ENCODE data around the gene ASB11. TPM values are rescaled to one million over a fixed set of nuclear protein-coding genes. Genes with fewer than 3 reads are reported as not detected.

ASB11 gene
- total and polyA plus RNA-seq, 2 donors from 2014 or later = 0.41 TPM; not detected in 1

DNA sequence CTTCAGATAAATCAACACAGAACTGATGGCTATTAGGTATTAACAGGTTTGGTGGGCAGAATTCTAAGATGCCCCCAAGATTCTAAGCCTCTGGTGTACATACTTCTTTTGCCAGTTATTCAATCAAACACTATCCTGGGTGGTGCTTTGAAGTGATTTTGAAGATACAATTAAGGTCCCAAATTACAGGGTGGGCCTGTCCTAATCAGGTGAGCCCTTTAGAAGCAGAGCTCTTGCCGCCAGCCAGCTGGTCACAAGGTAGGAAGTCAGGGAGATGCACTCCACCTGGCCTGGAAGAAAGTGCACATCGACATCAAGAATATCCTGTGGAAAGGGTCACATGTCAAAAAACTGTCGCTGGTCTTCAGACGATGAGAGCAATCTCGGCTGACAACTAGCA is 75.0 kb downstream of the ASB11 start:
- FAIRE-seq = no peak
- DNase-seq = no peak
- intact Hi-C loops (cut with DNase I) = no loop called here
- H3K9ac ChIP-seq (ENCODE audit: low read length in 3 of 3) = no peak overlapping the region
- no peaks in the 10 kb centered on the region for H3K36me3 ChIP-seq (ENCODE audit: control insufficient read depth in 2 of 3, insufficient read depth in 3 of 3, low read length in 3 of 3)
- TF ChIP-seq, protein P1, sequence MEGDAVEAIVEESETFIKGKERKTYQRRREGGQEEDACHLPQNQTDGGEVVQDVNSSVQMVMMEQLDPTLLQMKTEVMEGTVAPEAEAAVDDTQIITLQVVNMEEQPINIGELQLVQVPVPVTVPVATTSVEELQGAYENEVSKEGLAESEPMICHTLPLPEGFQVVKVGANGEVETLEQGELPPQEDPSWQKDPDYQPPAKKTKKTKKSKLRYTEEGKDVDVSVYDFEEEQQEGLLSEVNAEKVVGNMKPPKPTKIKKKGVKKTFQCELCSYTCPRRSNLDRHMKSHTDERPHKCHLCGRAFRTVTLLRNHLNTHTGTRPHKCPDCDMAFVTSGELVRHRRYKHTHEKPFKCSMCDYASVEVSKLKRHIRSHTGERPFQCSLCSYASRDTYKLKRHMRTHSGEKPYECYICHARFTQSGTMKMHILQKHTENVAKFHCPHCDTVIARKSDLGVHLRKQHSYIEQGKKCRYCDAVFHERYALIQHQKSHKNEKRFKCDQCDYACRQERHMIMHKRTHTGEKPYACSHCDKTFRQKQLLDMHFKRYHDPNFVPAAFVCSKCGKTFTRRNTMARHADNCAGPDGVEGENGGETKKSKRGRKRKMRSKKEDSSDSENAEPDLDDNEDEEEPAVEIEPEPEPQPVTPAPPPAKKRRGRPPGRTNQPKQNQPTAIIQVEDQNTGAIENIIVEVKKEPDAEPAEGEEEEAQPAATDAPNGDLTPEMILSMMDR (IDR thresholded peaks at IDR 0.05; ENCODE audit: borderline replicate concordance, extremely low read depth, insufficient read depth) = no peak
- no peak overlapping the region for H3K27ac ChIP-seq (ENCODE audit: low read depth in 2 of 2, low read length in 2 of 2)
- H3K27me3 ChIP-seq (ENCODE audit: control insufficient read depth, insufficient read depth, low read length) = no peaks in the 10 kb centered on the region
- no peaks in the 10 kb centered on the region for H3K9me3 ChIP-seq (ENCODE audit: control insufficient read depth in 2 of 3, insufficient read depth in 1 of 3, low read length in 3 of 3)
- no peak overlapping the region for H3K4me3 ChIP-seq (ENCODE audit: low read length in 3 of 3)
- no peaks in the 10 kb centered on the region for H3K4me1 ChIP-seq (ENCODE audit: control insufficient read depth in 2 of 3, insufficient read depth in 2 of 3, low read depth in 1 of 3, low read length in 3 of 3)

DNA sequence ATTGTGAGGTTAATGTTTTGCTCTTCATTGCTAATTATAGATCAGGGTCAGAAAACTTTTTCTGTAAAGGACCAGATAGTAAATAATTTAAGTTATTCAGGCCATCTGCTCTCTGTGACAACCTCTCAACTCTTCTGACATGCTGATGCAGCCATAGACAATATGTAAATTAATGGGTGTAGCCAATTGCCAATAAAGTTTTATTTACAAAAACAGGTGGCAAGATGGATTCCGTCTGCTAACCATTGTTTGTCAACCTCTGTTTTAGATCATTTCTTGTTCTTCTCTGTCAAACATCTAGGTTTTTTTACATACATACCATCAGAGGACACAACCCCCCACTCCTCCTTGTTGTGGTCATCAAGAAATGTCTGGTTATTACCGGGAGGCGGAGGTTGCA is 79.3 kb downstream of the ASB11 start:
- H3K36me3 ChIP-seq (ENCODE audit: control insufficient read depth in 2 of 3, insufficient read depth in 3 of 3, low read length in 3 of 3) = no peaks in the 10 kb centered on the region
- H3K27ac ChIP-seq (ENCODE audit: low read depth in 2 of 2, low read length in 2 of 2) = no peak overlapping the region
- TF ChIP-seq, protein P1 (IDR thresholded peaks at IDR 0.05; ENCODE audit: borderline replicate concordance, extremely low read depth, insufficient read depth) = no peak
- FAIRE-seq = no peak
- no peaks in the 10 kb centered on the region for H3K4me1 ChIP-seq (ENCODE audit: control insufficient read depth in 2 of 3, insufficient read depth in 2 of 3, low read depth in 1 of 3, low read length in 3 of 3)
- no peaks in the 10 kb centered on the region for H3K9me3 ChIP-seq (ENCODE audit: control insufficient read depth in 2 of 3, insufficient read depth in 1 of 3, low read length in 3 of 3)
- no peak overlapping the region for H3K4me3 ChIP-seq (ENCODE audit: low read length in 3 of 3)
- peaks cover 2% of the 10 kb centered on the region for H3K27me3 ChIP-seq (ENCODE audit: control insufficient read depth, insufficient read depth, low read length)
- intact Hi-C loops (cut with DNase I) = no loop called here
- H3K9ac ChIP-seq (ENCODE audit: low read length in 3 of 3) = no peak overlapping the region
- DNase-seq = no peak

DNA sequence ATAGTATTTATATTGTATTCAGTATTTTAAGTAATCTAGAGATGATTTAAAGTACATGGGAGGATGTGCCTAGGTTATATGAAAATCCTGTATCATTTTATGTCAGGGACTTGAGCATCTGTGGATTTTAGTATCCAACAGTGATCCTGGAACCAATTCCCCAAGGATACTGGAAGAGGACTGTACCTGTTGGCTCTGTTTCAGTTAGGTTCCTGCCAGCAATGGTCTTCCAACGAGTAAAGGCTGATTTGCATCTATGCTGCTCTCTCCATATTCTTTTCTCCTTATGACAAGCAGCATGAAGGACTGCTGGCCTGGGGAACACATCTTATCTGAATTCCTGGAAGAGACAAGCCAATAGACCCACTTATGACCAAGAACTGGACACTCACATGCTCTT is 80.4 kb downstream of the ASB11 start:
- Histone ChIP-seq H3K4me3 (ENCODE audit: low read length in 3 of 3) (no peak overlapping the region), H3K9ac (ENCODE audit: low read length in 3 of 3) (no peak overlapping the region), H3K27ac (ENCODE audit: low read depth in 2 of 2, low read length in 2 of 2) (no peak overlapping the region), H3K4me1 (ENCODE audit: control insufficient read depth in 2 of 3, insufficient read depth in 2 of 3, low read depth in 1 of 3, low read length in 3 of 3) (no peaks in the 10 kb centered on the region), H3K9me3 (ENCODE audit: control insufficient read depth in 2 of 3, insufficient read depth in 1 of 3, low read length in 3 of 3) (no peaks in the 10 kb centered on the region), H3K27me3 (ENCODE audit: control insufficient read depth, insufficient read depth, low read length) (peaks cover 2% of the 10 kb centered on the region), H3K36me3 (ENCODE audit: control insufficient read depth in 2 of 3, insufficient read depth in 3 of 3, low read length in 3 of 3) (no peaks in the 10 kb centered on the region)
- TF ChIP-seq, protein P1 (IDR thresholded peaks at IDR 0.05; ENCODE audit: borderline replicate concordance, extremely low read depth, insufficient read depth) = no peak
- DNase-seq (no peak), FAIRE-seq (no peak)
- intact Hi-C loops (cut with DNase I) = no loop called here

DNA sequence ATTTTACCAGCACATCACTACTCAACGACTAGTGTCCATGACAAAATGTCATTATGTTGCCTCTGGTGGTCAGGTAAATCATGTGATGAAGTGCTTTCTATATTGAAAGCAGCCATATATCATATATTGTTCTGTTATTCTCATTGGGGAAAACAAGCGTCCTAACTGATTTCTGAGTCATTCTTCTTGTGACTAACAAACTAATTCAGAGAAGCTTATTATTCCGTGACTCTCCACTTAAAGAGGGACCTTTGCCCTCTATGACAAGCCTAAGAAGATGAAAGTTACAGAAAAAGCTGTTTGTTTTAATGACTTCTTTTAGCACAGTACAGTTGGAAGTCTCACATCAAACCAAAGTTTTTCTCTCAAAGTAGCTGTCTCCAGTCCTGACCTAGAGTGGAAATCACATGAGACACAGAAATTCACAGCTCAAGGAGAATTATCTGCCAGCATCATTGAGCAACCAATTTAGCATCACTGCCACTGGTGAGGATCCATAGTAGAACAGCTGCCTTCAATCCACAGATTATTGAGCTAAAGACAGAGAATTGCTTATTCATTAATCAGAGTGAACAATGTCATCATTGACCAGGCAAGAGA is 81.9 kb downstream of the ASB11 start:
- no peak overlapping the region for H3K27ac ChIP-seq (ENCODE audit: low read depth in 2 of 2, low read length in 2 of 2)
- TF ChIP-seq, protein P1 (IDR thresholded peaks at IDR 0.05; ENCODE audit: borderline replicate concordance, extremely low read depth, insufficient read depth) = no peak
- intact Hi-C loops (cut with DNase I) = no loop called here
- peaks cover 2% of the 10 kb centered on the region for H3K27me3 ChIP-seq (ENCODE audit: control insufficient read depth, insufficient read depth, low read length)
- no peak overlapping the region for H3K9ac ChIP-seq (ENCODE audit: low read length in 3 of 3)
- H3K4me3 ChIP-seq (ENCODE audit: low read length in 3 of 3) = no peak overlapping the region
- no peak for DNase-seq
- FAIRE-seq = no peak
- H3K9me3 ChIP-seq (ENCODE audit: control insufficient read depth in 2 of 3, insufficient read depth in 1 of 3, low read length in 3 of 3) = no peaks in the 10 kb centered on the region
- no peaks in the 10 kb centered on the region for H3K4me1 ChIP-seq (ENCODE audit: control insufficient read depth in 2 of 3, insufficient read depth in 2 of 3, low read depth in 1 of 3, low read length in 3 of 3)
- no peaks in the 10 kb centered on the region for H3K36me3 ChIP-seq (ENCODE audit: control insufficient read depth in 2 of 3, insufficient read depth in 3 of 3, low read length in 3 of 3)
